ENCODE data around the gene DISC1. TPM values are rescaled to one million over a fixed set of nuclear protein-coding genes. Genes with fewer than 3 reads are reported as not detected.
"Not testable (repeated sequence)": the region's sequence is repeated elsewhere in the genome, so short reads cannot be mapped to it uniquely, and the experiment has no call there.

DISC1 gene
- total RNA-seq, 3 donors from 2014 or later: 4.8 to 11.3 (median 8.9) TPM

DNA sequence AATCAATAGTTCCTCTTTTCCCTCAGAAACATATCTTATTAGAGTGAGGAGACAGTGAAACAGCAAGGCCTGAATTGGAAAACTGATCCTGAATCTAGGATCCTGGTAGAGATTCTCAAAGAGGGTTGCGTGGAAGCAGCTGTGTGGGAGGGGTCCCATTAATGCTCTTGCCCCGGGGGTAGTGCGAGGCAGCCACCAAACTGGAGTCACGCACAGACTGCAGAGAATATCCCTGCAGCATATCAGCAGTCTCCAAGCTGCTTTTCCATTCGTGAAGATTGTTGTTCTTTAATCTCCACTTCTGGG lies 150.1 kb downstream of the DISC1 start:
- Histone ChIP-seq H3K9me3 (no peaks in the 10 kb centered on the region), H3K36me3 (ENCODE audit: low read depth) (no peaks in the 10 kb centered on the region), H3K4me3 (no peak overlapping the region), H3K4me1 (ENCODE audit: low read depth) (peaks cover 4% of the 10 kb centered on the region)
- no peak for ATAC-seq
- TF ChIP-seq, protein P1, sequence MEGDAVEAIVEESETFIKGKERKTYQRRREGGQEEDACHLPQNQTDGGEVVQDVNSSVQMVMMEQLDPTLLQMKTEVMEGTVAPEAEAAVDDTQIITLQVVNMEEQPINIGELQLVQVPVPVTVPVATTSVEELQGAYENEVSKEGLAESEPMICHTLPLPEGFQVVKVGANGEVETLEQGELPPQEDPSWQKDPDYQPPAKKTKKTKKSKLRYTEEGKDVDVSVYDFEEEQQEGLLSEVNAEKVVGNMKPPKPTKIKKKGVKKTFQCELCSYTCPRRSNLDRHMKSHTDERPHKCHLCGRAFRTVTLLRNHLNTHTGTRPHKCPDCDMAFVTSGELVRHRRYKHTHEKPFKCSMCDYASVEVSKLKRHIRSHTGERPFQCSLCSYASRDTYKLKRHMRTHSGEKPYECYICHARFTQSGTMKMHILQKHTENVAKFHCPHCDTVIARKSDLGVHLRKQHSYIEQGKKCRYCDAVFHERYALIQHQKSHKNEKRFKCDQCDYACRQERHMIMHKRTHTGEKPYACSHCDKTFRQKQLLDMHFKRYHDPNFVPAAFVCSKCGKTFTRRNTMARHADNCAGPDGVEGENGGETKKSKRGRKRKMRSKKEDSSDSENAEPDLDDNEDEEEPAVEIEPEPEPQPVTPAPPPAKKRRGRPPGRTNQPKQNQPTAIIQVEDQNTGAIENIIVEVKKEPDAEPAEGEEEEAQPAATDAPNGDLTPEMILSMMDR (IDR thresholded peaks at IDR 0.05): no peak
- DNase-seq: no peak
- intact Hi-C loops (cut with DNase I, micrococcal nuclease): no loop called here

DNA sequence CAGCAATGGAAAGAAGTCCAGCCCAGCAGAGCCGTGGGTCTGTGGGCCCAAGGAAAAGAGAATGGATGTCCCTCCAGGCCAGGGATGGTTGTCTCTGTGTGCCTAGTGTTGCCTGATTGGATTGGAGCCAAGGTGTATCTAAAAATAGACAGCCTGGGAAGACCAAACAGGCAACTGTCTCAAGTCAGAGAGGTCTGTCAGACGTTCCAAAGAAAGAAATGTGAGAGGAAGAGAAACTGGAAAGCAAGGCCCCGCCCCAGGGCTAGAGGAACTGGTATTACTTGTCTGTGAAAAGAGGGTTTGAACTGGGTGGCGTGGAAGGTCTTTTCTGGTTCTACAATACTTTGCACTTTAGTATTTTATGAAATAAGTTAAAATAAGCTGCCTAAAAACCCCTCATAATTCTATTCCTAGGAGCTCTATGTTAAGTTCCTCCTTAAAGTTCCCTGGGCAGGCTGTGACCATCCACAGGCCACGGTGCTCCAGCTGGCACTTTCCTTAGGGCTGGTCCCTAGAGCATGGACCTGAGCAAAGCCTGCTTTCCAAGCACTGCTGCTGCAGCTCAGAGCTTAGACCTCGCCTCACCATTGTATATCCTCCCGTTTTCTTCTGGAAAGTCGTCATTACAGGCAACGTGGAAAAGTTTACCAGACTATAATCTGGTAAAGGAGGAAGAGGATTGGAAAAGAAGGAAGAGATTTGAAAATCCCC lies 151.6 kb downstream of the DISC1 start:
- ATAC-seq (peak; percentile 56), DNase-seq (peak in 2 of 3 donors; percentile 38 to 52)
- Histone ChIP-seq H3K4me1 (ENCODE audit: low read depth) (peaks cover 4% of the 10 kb centered on the region), H3K9me3 (no peaks in the 10 kb centered on the region), H3K36me3 (ENCODE audit: low read depth) (no peaks in the 10 kb centered on the region), H3K4me3 (no peak overlapping the region)
- intact Hi-C loops (cut with DNase I, micrococcal nuclease): no loop called here
- TF ChIP-seq, protein P1 (IDR thresholded peaks at IDR 0.05): no peak

DNA sequence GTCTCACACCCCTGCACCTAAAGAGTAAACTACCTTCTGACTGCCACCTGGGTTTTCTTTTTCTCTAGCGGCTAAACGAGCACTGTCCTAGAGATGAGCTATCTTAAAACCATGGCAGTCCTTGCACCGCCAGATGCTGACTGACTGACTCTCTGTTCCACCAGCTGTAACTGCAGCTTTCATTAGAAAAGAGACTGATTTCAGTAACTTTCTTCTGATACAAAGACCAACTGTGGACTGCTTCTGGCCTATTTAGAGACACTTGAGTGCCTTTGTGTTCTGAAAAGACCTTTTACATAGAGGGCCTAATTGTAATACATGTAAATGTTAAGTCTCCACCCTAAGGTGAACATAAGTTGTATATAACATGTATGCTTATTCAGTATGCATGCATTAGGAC lies 152.5 kb downstream of the DISC1 start:
- intact Hi-C loops (cut with DNase I, micrococcal nuclease): no loop called here
- TF ChIP-seq, protein P1 (IDR thresholded peaks at IDR 0.05): no peak
- no peak for DNase-seq
- H3K4me3 ChIP-seq: no peak overlapping the region
- no peaks in the 10 kb centered on the region for H3K36me3 ChIP-seq (ENCODE audit: low read depth)
- ATAC-seq: no peak
- peaks cover 4% of the 10 kb centered on the region for H3K4me1 ChIP-seq (ENCODE audit: low read depth)
- H3K9me3 ChIP-seq: no peaks in the 10 kb centered on the region

DNA sequence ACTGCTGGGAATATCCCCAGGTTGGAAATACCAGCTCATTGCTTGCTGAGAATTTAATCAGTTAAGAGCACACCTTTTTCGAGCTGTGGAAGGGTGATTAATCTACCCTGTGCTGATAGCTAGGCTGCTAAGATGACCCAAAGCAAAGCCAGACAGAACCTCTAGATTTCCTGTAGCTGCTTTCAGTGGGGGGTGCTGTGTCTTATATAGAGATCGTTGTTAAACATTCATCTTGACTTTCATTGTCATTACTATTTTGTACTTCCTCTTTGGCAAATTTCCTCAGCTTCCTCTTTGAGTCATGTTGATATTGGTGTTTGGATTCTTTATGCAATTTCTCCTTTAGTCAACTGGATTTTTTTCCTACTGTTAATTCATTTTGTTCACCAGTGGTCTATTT lies 155.3 kb downstream of the DISC1 start:
- no peaks in the 10 kb centered on the region for H3K36me3 ChIP-seq (ENCODE audit: low read depth)
- peaks cover 4% of the 10 kb centered on the region for H3K4me1 ChIP-seq (ENCODE audit: low read depth)
- TF ChIP-seq, protein P1 (IDR thresholded peaks at IDR 0.05): no peak
- intact Hi-C loops (cut with DNase I, micrococcal nuclease): no loop called here
- DNase-seq (no peak), ATAC-seq (no peak)
- H3K4me3 ChIP-seq: no peak overlapping the region
- H3K9me3 ChIP-seq: no peaks in the 10 kb centered on the region

DNA sequence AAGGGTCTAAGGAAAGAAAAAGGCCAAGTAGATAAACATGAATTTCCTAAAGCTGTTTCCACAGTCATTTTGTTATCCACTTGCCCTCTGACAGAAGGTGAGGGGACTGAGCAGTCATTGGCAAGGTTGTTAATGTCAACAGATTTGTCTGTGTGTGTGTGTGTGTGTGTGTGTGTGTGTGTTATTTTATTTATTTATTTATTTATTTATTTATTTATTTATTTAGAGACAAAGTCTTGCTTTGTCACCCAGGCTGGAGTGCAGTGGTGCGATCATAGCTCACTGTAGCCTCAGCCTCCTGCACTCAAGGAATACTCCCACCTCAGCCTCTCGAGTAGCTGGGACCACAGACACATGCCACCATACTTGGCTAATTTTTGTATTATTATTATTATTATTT lies 158.5 kb downstream of the DISC1 start:
- H3K36me3 ChIP-seq (ENCODE audit: low read depth); H3K4me3 ChIP-seq; intact Hi-C loops (cut with DNase I, micrococcal nuclease); H3K4me1 ChIP-seq (ENCODE audit: low read depth); H3K9me3 ChIP-seq; ATAC-seq; DNase-seq: not testable (repeated sequence)

DNA sequence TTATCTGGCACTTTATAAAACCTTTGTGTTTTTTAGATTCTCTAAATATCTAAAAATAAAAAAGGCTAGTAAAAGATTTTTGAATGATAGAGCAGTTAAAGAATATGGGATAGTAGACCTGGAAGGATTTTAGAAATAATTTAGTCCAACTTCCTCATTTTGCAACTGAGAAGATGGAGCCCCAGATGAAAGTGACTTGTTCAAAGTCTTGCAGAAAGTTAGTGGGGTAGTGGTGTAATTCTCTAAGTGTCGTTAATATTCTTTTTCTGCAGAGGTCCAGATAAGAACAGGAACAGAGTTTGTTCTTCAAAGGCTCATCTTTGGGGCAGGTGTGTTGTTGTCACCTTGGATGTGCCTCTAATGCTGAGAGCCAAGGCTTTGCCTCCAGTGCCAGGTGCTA lies 159.5 kb downstream of the DISC1 start:
- DNase-seq: no peak
- Histone ChIP-seq H3K4me3 (no peak overlapping the region), H3K4me1 (ENCODE audit: low read depth) (no peaks in the 10 kb centered on the region), H3K36me3 (ENCODE audit: low read depth) (no peaks in the 10 kb centered on the region), H3K9me3 (no peaks in the 10 kb centered on the region)
- intact Hi-C loops (cut with DNase I, micrococcal nuclease): no loop called here
- ATAC-seq: no peak
- TF ChIP-seq, protein P1 (IDR thresholded peaks at IDR 0.05): no peak
